Spleen (tissue), 7 donors: ENCODE measurements around the gene IRGQ.

Experiments used
- POLR2AphosphoS5 ChIP-seq, 3 donors: sonication (generic); formaldehyde crosslinking; IDR thresholded peaks; one replicate each; pipeline ENCODE4 v1.5.1; 2017; ENCODE audit warnings: antibody characterized with exemption in 3 of 3
- TF ChIP-seq, protein P1 (sequence below), 11 experiments: fragments of 200-600 bp in 7 of 11; fragments of 450-650 bp in 4 of 11; sonication (generic) in 4 of 11; IDR thresholded peaks in 8 of 11; conservative IDR thresholded peaks in 3 of 11; 1 replicate in 7 of 11; 2 replicates in 4 of 11; pipeline versions ENCODE4 v1.4.0 to v1.8.0; 2016 to 2021; ENCODE audit warnings: antibody characterized with exemption in 11 of 11, inconsistent platforms in 4 of 11, mild to moderate bottlenecking in 1 of 11
- donor health status: DM: no; HTN: no; CAD: no; lungs with moderate emphysema.
- donor health status: DM: no; HTN: no; CAD: no.
- donor health status: DM: no; HTN: no; CAD: no.

- TF ChIP-seq, protein P1, sequence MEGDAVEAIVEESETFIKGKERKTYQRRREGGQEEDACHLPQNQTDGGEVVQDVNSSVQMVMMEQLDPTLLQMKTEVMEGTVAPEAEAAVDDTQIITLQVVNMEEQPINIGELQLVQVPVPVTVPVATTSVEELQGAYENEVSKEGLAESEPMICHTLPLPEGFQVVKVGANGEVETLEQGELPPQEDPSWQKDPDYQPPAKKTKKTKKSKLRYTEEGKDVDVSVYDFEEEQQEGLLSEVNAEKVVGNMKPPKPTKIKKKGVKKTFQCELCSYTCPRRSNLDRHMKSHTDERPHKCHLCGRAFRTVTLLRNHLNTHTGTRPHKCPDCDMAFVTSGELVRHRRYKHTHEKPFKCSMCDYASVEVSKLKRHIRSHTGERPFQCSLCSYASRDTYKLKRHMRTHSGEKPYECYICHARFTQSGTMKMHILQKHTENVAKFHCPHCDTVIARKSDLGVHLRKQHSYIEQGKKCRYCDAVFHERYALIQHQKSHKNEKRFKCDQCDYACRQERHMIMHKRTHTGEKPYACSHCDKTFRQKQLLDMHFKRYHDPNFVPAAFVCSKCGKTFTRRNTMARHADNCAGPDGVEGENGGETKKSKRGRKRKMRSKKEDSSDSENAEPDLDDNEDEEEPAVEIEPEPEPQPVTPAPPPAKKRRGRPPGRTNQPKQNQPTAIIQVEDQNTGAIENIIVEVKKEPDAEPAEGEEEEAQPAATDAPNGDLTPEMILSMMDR (IDR thresholded peaks at IDR 0.05 in 8 of 11, conservative IDR thresholded peaks at IDR 0.05 in 3 of 11), result no peak
- peak in 1 of 3 donors; percentile 19 for TF ChIP-seq POLR2AphosphoS5 (IDR thresholded peaks at IDR 0.05)
These were observed 3.1 kb downstream of the IRGQ start for GRCh38 chr19:43592800-43593350.
